Astrocyte (in vitro differentiated cells and primary cell): ENCODE measurements around the gene THADA.

ENCODE experiments used
- EZH2 ChIP-seq: IDR thresholded peaks from 2 replicates; pipeline ENCODE4 v1.6.1; 2012; ENCODE audit warnings: mild to moderate bottlenecking, low read length, inconsistent platforms; ENCODE audit not compliant: insufficient read depth
- TF ChIP-seq, protein P1 (sequence below): IDR thresholded peaks from 2 replicates; pipeline ENCODE4 v1.5.1; 2011; ENCODE audit warnings: low read depth, mild to moderate bottlenecking, inconsistent platforms, low read length, moderate library complexity; ENCODE audit not compliant: insufficient read depth

DNA sequence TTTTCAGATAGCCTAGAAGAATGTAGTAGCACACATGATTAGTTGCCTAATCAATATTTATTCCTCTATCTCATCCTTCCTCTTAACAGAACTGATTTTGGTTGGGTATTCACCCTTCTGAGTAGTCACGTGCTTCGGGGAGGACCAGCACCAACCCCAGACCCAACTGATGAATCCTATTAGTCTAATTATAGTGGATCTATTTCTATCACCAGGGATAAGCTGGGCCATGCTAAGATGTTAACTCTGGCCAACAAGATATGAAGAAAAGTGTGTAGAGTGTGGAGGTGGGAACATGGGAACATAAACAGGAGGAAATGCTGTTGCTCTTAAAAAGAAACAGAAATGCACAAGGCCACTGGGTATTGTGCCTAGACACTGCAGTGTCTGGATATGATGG is 119.9 kb downstream of the THADA start:
- TF ChIP-seq, protein P1, sequence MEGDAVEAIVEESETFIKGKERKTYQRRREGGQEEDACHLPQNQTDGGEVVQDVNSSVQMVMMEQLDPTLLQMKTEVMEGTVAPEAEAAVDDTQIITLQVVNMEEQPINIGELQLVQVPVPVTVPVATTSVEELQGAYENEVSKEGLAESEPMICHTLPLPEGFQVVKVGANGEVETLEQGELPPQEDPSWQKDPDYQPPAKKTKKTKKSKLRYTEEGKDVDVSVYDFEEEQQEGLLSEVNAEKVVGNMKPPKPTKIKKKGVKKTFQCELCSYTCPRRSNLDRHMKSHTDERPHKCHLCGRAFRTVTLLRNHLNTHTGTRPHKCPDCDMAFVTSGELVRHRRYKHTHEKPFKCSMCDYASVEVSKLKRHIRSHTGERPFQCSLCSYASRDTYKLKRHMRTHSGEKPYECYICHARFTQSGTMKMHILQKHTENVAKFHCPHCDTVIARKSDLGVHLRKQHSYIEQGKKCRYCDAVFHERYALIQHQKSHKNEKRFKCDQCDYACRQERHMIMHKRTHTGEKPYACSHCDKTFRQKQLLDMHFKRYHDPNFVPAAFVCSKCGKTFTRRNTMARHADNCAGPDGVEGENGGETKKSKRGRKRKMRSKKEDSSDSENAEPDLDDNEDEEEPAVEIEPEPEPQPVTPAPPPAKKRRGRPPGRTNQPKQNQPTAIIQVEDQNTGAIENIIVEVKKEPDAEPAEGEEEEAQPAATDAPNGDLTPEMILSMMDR: no peak
- no peak for TF ChIP-seq EZH2
